ENCODE measurements around the gene TGM5. TPM values are rescaled to one million over a fixed set of nuclear protein-coding genes. Genes with fewer than 3 reads are reported as not detected.
"Not testable (repeated sequence)": the region's sequence is repeated elsewhere in the genome, so short reads cannot be mapped to it uniquely, and the experiment has no call there.

Gene TGM5
- total RNA-seq, 4 donors from 2014 or later = 0.31 to 1.3 (median 0.58) TPM; not detected in 1

- Histone ChIP-seq H3K4me1 (no peaks in the 10 kb centered on the region), H3K27ac (no peak overlapping the region), H3K27me3 (peaks cover 64% of the 10 kb centered on the region), H3K4me3 (no peak overlapping the region), H3K36me3 (no peaks in the 10 kb centered on the region), H3K9me3 (no peaks in the 10 kb centered on the region)
- ATAC-seq = no peak
- TF ChIP-seq CTCF (IDR thresholded peaks at IDR 0.05) = no peak
- WGBS, 2 donors (ENCODE audit: low coverage in 1 of 2) = no CpG with 5 or more reads among the region's 12 CpGs
Measured at GRCh38 chr15:43276563-43277200, 10.0 kb upstream of the TGM5 start.

GRCh38 chr15:43275740-43276562 is 9.2 kb upstream of the TGM5 start:
- Histone ChIP-seq H3K27ac (no peak overlapping the region), H3K4me3 (no peak overlapping the region), H3K9me3 (no peaks in the 10 kb centered on the region), H3K36me3 (no peaks in the 10 kb centered on the region), H3K4me1 (no peaks in the 10 kb centered on the region), H3K27me3 (peaks cover 59% of the 10 kb centered on the region)
- WGBS, 2 donors (ENCODE audit: low coverage in 1 of 2) = 59 to 65% methylated on average over 8 to 15 of the region's 15 CpGs
- no peak for ATAC-seq
- TF ChIP-seq POLR2A (IDR thresholded peaks at IDR 0.05) (no peak), POLR2AphosphoS5 (IDR thresholded peaks at IDR 0.05) (no peak), CTCF (IDR thresholded peaks at IDR 0.05) (no peak), EP300 (IDR thresholded peaks at IDR 0.05) (no peak)

- Histone ChIP-seq H3K9me3 (no peaks in the 10 kb centered on the region), H3K27me3 (peaks cover 65% of the 10 kb centered on the region), H3K36me3 (no peaks in the 10 kb centered on the region), H3K4me1 (no peaks in the 10 kb centered on the region), H3K4me3 (no peak overlapping the region), H3K27ac (no peak overlapping the region)
- no peak for TF ChIP-seq EP300 (IDR thresholded peaks at IDR 0.05)
- no peak for TF ChIP-seq CTCF (IDR thresholded peaks at IDR 0.05)
- no peak for TF ChIP-seq POLR2AphosphoS5 (IDR thresholded peaks at IDR 0.05)
- TF ChIP-seq POLR2A (IDR thresholded peaks at IDR 0.05) = no peak
- WGBS, 2 donors (ENCODE audit: low coverage in 1 of 2) = 56 to 90% methylated on average over 2 to 9 of the region's 9 CpGs
- no peak for ATAC-seq
Measured at GRCh38 chr15:43274136-43274535, 7.4 kb upstream of the TGM5 start.

GRCh38 chr15:43273243-43273642 is 6.5 kb upstream of the TGM5 start:
- ATAC-seq = no peak
- no peak for TF ChIP-seq EP300 (IDR thresholded peaks at IDR 0.05)
- TF ChIP-seq POLR2AphosphoS5 (IDR thresholded peaks at IDR 0.05) = no peak
- TF ChIP-seq POLR2A (IDR thresholded peaks at IDR 0.05) = no peak
- no peak for TF ChIP-seq CTCF (IDR thresholded peaks at IDR 0.05)
- WGBS, 2 donors (ENCODE audit: low coverage in 1 of 2) = no CpG with 5 or more reads among the region's 2 CpGs

GRCh38 chr15:43271908-43272307 is 5.2 kb upstream of the TGM5 start:
- WGBS, 2 donors (ENCODE audit: low coverage in 1 of 2) = 86 to 100% methylated on average over 1 of the region's 1 CpG
- not testable (repeated sequence) for ATAC-seq

More at GRCh38 chr15:43273243-43273642, 6.5 kb upstream of the TGM5 start:
- Histone ChIP-seq H3K36me3 (no peaks in the 10 kb centered on the region), H3K4me1 (no peaks in the 10 kb centered on the region), H3K4me3 (no peak overlapping the region), H3K9me3 (no peaks in the 10 kb centered on the region), H3K27ac (no peak overlapping the region), H3K27me3 (peaks cover 70% of the 10 kb centered on the region)

More at GRCh38 chr15:43271908-43272307, 5.2 kb upstream of the TGM5 start:
- H3K27me3 ChIP-seq = peaks cover 62% of the 10 kb centered on the region
- not testable (repeated sequence) for H3K27ac ChIP-seq, H3K9me3 ChIP-seq, H3K36me3 ChIP-seq, H3K4me1 ChIP-seq, H3K4me3 ChIP-seq

Measured in gastroesophageal sphincter (tissue), 4 donors.